ENCODE measurements around the gene USP26.

DNA sequence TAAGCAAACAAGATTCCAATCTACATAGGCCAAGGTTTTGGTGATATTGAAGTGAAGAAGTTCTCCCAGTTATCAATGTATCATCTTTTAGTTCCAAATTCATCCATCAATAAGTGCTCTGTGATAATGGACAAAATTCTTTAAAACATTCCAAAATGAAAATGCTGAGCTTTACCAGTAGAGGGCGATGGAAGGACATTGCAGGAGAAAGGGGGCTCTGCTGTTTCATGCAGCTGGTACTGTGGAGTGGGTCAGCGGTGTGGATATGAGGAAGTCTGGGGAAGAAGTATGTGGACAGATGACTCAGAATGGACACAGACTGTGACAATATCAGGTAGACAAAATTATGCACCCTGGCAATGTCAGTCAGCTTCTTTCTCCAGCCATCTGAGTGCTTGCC lies 91.9 kb downstream of the USP26 start:
- no peak for TF ChIP-seq GATA2 (IDR thresholded peaks at IDR 0.05; ENCODE audit: low read depth, low read length)
- TF ChIP-seq GATA3 (IDR thresholded peaks at IDR 0.05; ENCODE audit: low read depth, low read length): no peak

Data from SH-SY5Y (cell line).